ENCODE results near the gene PIK3C2B. TPM values are rescaled to one million over a fixed set of nuclear protein-coding genes. Genes with fewer than 3 reads are reported as not detected.

The PIK3C2B gene
- total RNA-seq, 1 donor from 2014 or later: 47.3 TPM

- H3K4me3 ChIP-seq: no peak overlapping the region
- no peak overlapping the region for H3K27ac ChIP-seq
- peaks cover 8% of the 10 kb centered on the region for H3K4me1 ChIP-seq
- TF ChIP-seq CTCF (IDR thresholded peaks at IDR 0.05): no peak
- no peaks in the 10 kb centered on the region for H3K36me3 ChIP-seq
- intact Hi-C loops (cut with DNase I): no loop called here
- H3K27me3 ChIP-seq: no peaks in the 10 kb centered on the region
- no peak for DNase-seq
- no peak for ATAC-seq
- H3K9me3 ChIP-seq: no peaks in the 10 kb centered on the region
These were observed 4.4 kb upstream of the PIK3C2B start for GRCh38 chr1:204498981-204499380.

- DNase-seq (no peak), ATAC-seq (no peak)
- Histone ChIP-seq H3K4me1 (peaks cover 22% of the 10 kb centered on the region), H3K27ac (no peak overlapping the region), H3K9me3 (no peaks in the 10 kb centered on the region), H3K4me3 (no peak overlapping the region), H3K27me3 (no peaks in the 10 kb centered on the region), H3K36me3 (no peaks in the 10 kb centered on the region)
- TF ChIP-seq CTCF (IDR thresholded peaks at IDR 0.05): no peak
- intact Hi-C loops (cut with DNase I): no loop called here
These were observed 1.2 kb upstream of the PIK3C2B start for GRCh38 chr1:204495777-204496176.

GRCh38 chr1:204495078-204495753 is 611 bp upstream of the PIK3C2B start:
- Histone ChIP-seq H3K9me3 (no peaks in the 10 kb centered on the region), H3K4me1 (peaks cover 25% of the 10 kb centered on the region), H3K4me3 (peak overlapping the region; percentile 62), H3K27ac (peak overlapping the region; percentile 87), H3K27me3 (no peaks in the 10 kb centered on the region), H3K36me3 (no peaks in the 10 kb centered on the region)
- no peak for DNase-seq
- TF ChIP-seq CTCF (IDR thresholded peaks at IDR 0.05): no peak
- intact Hi-C loops (cut with DNase I): no loop called here
- ATAC-seq: no peak

DNA sequence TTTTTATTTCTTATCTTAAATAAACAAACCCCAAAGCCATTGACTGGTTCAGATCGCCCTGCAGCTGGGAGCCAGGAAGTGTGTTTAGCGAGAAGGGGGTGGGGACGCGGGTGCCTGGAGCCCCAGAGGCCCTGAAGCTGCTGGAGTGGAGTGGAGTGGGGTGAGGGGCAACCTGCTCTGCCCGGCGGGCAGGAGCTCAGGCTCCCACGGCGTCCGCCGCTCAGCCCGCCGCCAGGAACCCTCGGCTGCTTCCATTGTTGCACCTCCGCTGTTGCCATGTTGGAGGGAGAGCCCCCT is 673 bp downstream of the PIK3C2B start:
- Histone ChIP-seq H3K36me3 (no peaks in the 10 kb centered on the region), H3K27me3 (no peaks in the 10 kb centered on the region), H3K27ac (peak overlapping the region; percentile 87), H3K4me3 (peak overlapping the region; percentile 62), H3K9me3 (no peaks in the 10 kb centered on the region), H3K4me1 (peaks cover 35% of the 10 kb centered on the region)
- DNase-seq (peak; percentile 90), ATAC-seq (peak; percentile 83)
- TF ChIP-seq CTCF (IDR thresholded peaks at IDR 0.05): no peak
- intact Hi-C loops (cut with DNase I): loop anchor here (5.0 kb wide), 1 partner anchor 47 kb away; no protein-coding TSS in a partner anchor

- Histone ChIP-seq H3K27me3 (no peaks in the 10 kb centered on the region), H3K36me3 (no peaks in the 10 kb centered on the region), H3K4me3 (peak overlapping the region; percentile 62), H3K4me1 (peaks cover 37% of the 10 kb centered on the region), H3K9me3 (no peaks in the 10 kb centered on the region), H3K27ac (peak overlapping the region; percentile 87)
- ATAC-seq (peak; percentile 65), DNase-seq (peak; percentile 87)
- intact Hi-C loops (cut with DNase I): loop anchor here (5.0 kb wide), 1 partner anchor 46 kb away; no protein-coding TSS in a partner anchor
- TF ChIP-seq CTCF (IDR thresholded peaks at IDR 0.05): no peak
These were observed 1.2 kb downstream of the PIK3C2B start for GRCh38 chr1:204493145-204493983.

Data from upper lobe of right lung (tissue), 1 donor.